Cardiac fibroblast (primary cell): Measurements from ENCODE around the gene TFG.

Source experiments
- DNase-seq, 2 donors: peaks; one replicate each; pipeline versions ENCODE4 v3.0.0 to v3.0.0-alpha.2; 2010; ENCODE audit warnings: low read depth in 2 of 2
- H3K4me3 ChIP-seq, 2 donors: replicated peaks in 1 of 2; 1 replicate in 1 of 2; 2 replicates in 1 of 2; pipeline ENCODE4 v1.5.1; 2011; ENCODE audit warnings: low read depth in 2 of 2, low read length in 2 of 2, mild to moderate bottlenecking in 2 of 2, moderate library complexity in 1 of 2
- CTCF ChIP-seq: IDR thresholded peaks from one replicate; pipeline ENCODE4 v1.5.1; 2011; ENCODE audit warnings: low read depth, mild to moderate bottlenecking, low read length, inconsistent platforms

TFG gene

GRCh38 chr3:100748220-100748619 is 38.9 kb downstream of the TFG start:
- no peak for DNase-seq
- TF ChIP-seq CTCF = no peak
- H3K4me3 ChIP-seq = no peak overlapping the region

DNA sequence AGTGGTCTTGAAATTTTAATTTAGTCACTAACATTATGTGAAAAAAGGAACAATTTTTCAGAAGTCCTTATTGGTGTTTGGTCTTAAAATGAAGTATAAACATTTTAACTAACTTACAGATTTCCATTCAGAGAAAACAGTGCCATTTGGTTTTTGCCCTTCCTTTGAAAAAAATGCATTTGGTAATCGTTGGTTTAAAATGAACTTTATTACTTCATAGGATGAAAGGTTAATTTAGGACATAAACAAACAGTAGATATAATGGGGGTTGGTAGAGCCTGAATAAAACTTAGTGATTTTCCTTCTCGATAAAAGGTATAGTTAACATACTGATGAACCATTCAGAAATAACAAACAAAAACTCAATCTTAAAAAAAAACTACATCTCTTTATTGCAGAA is 39.7 kb downstream of the TFG start:
- no peak for TF ChIP-seq CTCF
- DNase-seq = no peak
- H3K4me3 ChIP-seq = no peak overlapping the region

- no peak for TF ChIP-seq CTCF
- peak in 1 of 2 donors; percentile 25 for DNase-seq
- H3K4me3 ChIP-seq = no peak overlapping the region
These were observed 44.6 kb downstream of the TFG start for GRCh38 chr3:100753846-100754245.

DNA sequence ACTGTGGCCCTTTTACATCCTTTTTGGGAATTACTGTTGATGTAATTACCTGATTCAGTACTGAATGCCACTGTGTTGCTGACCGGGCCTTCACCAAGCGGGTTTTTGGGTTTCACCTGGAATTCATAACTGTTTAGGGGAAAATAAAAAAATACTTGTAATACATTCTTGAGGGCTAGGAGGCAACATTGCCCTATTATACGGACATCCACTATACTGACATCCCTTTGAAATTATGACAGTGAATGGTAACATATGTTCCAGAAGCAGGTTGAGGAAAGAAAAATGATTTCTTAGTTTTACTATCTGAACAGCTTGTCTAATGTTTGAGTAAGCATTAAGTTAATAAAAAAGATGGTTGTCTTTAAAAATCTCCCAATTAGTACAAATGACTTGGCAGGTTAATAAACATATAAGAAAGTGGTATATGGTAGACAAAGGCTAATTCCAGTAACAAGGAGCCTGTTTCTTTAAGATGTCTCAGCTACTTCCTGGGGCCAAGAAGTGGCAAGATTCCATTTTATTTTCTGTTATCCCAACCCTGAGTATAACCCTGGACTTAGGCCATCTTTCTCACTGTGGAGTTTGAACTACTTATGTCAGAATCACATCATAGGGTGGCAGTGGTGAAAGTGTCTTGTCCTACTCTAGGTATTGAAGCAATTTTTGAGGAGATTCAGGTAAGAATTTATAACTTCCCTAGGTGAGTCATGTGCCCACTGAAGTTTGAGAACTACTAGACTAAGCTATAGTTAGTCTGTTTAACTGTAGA is 45.5 kb downstream of the TFG start:
- DNase-seq = peak; percentile 18
- H3K4me3 ChIP-seq = no peak overlapping the region
- no peak for TF ChIP-seq CTCF

- DNase-seq = no peak
- H3K4me3 ChIP-seq = no peak overlapping the region
- TF ChIP-seq CTCF = no peak
These were observed 47.1 kb downstream of the TFG start for GRCh38 chr3:100756441-100756840.

DNA sequence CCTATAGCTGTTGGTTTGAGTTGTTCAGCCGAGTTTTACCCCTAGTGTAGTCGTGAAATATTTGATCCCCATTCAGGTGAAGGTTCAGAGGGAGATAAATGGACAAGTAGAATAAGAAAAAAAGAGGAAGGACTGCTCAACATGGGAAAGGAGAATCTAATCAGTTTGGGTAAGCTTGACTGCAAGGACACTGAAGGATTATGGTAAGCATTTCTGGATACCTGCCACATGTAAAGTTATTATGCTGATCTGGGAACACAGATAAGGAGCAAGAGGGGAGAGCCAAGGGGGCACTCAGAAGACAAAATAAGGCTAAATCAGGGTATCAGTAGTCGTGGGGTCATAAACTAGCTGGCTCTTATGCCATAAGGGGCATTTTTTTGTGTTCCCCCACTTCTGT is 49.9 kb downstream of the TFG start:
- no peak for TF ChIP-seq CTCF
- DNase-seq = no peak
- H3K4me3 ChIP-seq = no peak overlapping the region

DNA sequence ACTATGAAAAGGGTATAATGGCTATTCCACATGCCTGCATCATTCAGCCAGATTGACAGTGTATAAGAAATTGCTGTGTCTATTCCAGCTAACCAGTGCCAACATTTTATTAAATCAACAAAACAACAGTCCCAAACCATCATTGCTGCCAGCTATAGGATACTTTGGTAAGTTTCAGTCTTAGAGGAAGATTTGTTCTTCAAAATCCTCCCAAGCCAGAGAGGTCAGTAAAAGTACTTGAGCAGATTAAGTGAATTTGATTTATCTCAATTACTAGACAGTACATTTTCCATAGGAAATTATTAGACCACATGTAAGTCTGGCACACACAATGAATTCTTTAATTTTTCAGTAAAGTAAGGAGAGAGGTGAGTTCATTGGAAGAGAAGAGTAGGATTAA is 50.7 kb downstream of the TFG start:
- DNase-seq = no peak
- no peak overlapping the region for H3K4me3 ChIP-seq
- TF ChIP-seq CTCF = no peak
